HG03103 (cell line): ENCODE results near the gene NAT16.

Experiments
- ATAC-seq: cut with Tn5 transposase; IDR thresholded peaks from one replicate; pipeline ENCODE4 v1.9.1; 2021; ENCODE audit warnings: low read depth; ENCODE audit not compliant: unreplicated experiment

The NAT16 gene

GRCh38 chr7:101180130-101180755 lies at the start of gene NAT16:
TSS of gene NAT16 (minus strand) at chr7:101180293. CDS start at chr7:101174807, 5,486 bp downstream.
- no peak for ATAC-seq

GRCh38 chr7:101226721-101227120 lies 46.6 kb upstream of the NAT16 start:
- no peak for ATAC-seq

GRCh38 chr7:101225650-101226049 lies 45.6 kb upstream of the NAT16 start:
- ATAC-seq = no peak

- no peak for ATAC-seq
Measured at GRCh38 chr7:101223528-101223927, 43.4 kb upstream of the NAT16 start.

GRCh38 chr7:101222275-101222830 lies 42.3 kb upstream of the NAT16 start:
- ATAC-seq = no peak

- ATAC-seq = no peak
Measured at GRCh38 chr7:101220295-101220694, 40.2 kb upstream of the NAT16 start.

GRCh38 chr7:101218236-101219125 lies 38.4 kb upstream of the NAT16 start:
- ATAC-seq = no peak

- ATAC-seq = peak; percentile 62
Measured at GRCh38 chr7:101217388-101218235, 37.5 kb upstream of the NAT16 start, which contains the start of the genes PLOD3 and ZNHIT1. TSS of gene PLOD3 (minus strand) at chr7:101217581. CDS start at chr7:101217274, 307 bp downstream. TSS of gene ZNHIT1 (plus strand) at chr7:101218165. CDS start at chr7:101218196, 31 bp downstream.

GRCh38 chr7:101216860-101217387 lies 36.8 kb upstream of the NAT16 start:
- peak; percentile 7 for ATAC-seq

- no peak for ATAC-seq
Measured at GRCh38 chr7:101216001-101216859, 36.1 kb upstream of the NAT16 start.

GRCh38 chr7:101212014-101212413 lies 31.9 kb upstream of the NAT16 start:
- ATAC-seq = no peak

- no peak for ATAC-seq
Measured at GRCh38 chr7:101211501-101211900, 31.4 kb upstream of the NAT16 start.

GRCh38 chr7:101210143-101210542 lies 30.1 kb upstream of the NAT16 start:
- ATAC-seq = no peak

- ATAC-seq = no peak
Measured at GRCh38 chr7:101208794-101209193, 28.7 kb upstream of the NAT16 start.

- ATAC-seq = no peak
Measured at GRCh38 chr7:101207459-101207858, 27.4 kb upstream of the NAT16 start.

GRCh38 chr7:101206665-101207042 lies 26.6 kb upstream of the NAT16 start:
- no peak for ATAC-seq

GRCh38 chr7:101205901-101206664 lies 26.0 kb upstream of the NAT16 start:
- ATAC-seq = no peak
